ENCODE results near the gene HECTD4. TPM values are rescaled to one million over a fixed set of nuclear protein-coding genes. Genes with fewer than 3 reads are reported as not detected.
"Not testable (repeated sequence)": the region's sequence is repeated elsewhere in the genome, so short reads cannot be mapped to it uniquely, and the experiment has no call there.

Gene HECTD4
- total RNA-seq, 1 experiment from 2014 or later: 32.5 TPM

- no peaks in the 10 kb centered on the region for H3K27me3 ChIP-seq (ENCODE audit: low read length)
- no peaks in the 10 kb centered on the region for H3K36me3 ChIP-seq (ENCODE audit: insufficient read depth, low read length)
- peaks cover 18% of the 10 kb centered on the region for H3K4me1 ChIP-seq (ENCODE audit: low read length)
- H3K4me3 ChIP-seq (ENCODE audit: low read length): no peak overlapping the region
- no peaks in the 10 kb centered on the region for H3K9me2 ChIP-seq (replicated peaks; ENCODE audit: insufficient read depth, low read length)
- DNase-seq: no peak
- peaks cover 59% of the 10 kb centered on the region for H3K79me2 ChIP-seq (ENCODE audit: low read length)
- H3K4me2 ChIP-seq (ENCODE audit: low read depth, low read length, poor library complexity, severe bottlenecking): no peak overlapping the region
- no peak overlapping the region for H2AFZ ChIP-seq (ENCODE audit: low read length)
- H3K27ac ChIP-seq (ENCODE audit: low read length): no peak overlapping the region
- H3K9ac ChIP-seq (ENCODE audit: low read length): no peak overlapping the region
- no peaks in the 10 kb centered on the region for H3K9me3 ChIP-seq (ENCODE audit: low read length)
- H4K20me1 ChIP-seq (ENCODE audit: insufficient read depth, low read depth, low read length): peaks cover 25% of the 10 kb centered on the region
Measured at GRCh38 chr12:112346194-112346593, 36.0 kb downstream of the HECTD4 start.

GRCh38 chr12:112344220-112344619 is 38.0 kb downstream of the HECTD4 start:
- Histone ChIP-seq H3K79me2 (ENCODE audit: low read length) (peaks cover 54% of the 10 kb centered on the region), H3K27me3 (ENCODE audit: low read length) (no peaks in the 10 kb centered on the region), H3K27ac (ENCODE audit: low read length) (no peak overlapping the region)

GRCh38 chr12:112342587-112342986 is 39.6 kb downstream of the HECTD4 start:
- H4K20me1 ChIP-seq (ENCODE audit: insufficient read depth, low read depth, low read length): peaks cover 18% of the 10 kb centered on the region; the same call in 1 of the 2 replicates
- H3K9ac ChIP-seq (ENCODE audit: low read length): no peak overlapping the region
- no peak overlapping the region for H3K4me2 ChIP-seq (ENCODE audit: low read depth, low read length, poor library complexity, severe bottlenecking)
- H3K4me1 ChIP-seq (ENCODE audit: low read length): peaks cover 3% of the 10 kb centered on the region
- H3K36me3 ChIP-seq (ENCODE audit: insufficient read depth, low read length): no peaks in the 10 kb centered on the region
- H3K27ac ChIP-seq (ENCODE audit: low read length): no peak overlapping the region
- no peaks in the 10 kb centered on the region for H3K27me3 ChIP-seq (ENCODE audit: low read length)
- no peak for DNase-seq
- H3K4me3 ChIP-seq (ENCODE audit: low read length): no peak overlapping the region
- H2AFZ ChIP-seq (ENCODE audit: low read length): no peak overlapping the region
- H3K9me3 ChIP-seq (ENCODE audit: low read length): no peaks in the 10 kb centered on the region
- H3K79me2 ChIP-seq (ENCODE audit: low read length): peaks cover 69% of the 10 kb centered on the region
- H3K9me2 ChIP-seq (replicated peaks; ENCODE audit: insufficient read depth, low read length): no peaks in the 10 kb centered on the region

More at GRCh38 chr12:112344220-112344619, 38.0 kb downstream of the HECTD4 start:
- Histone ChIP-seq H3K4me1 (ENCODE audit: low read length) (peaks cover 12% of the 10 kb centered on the region), H4K20me1 (ENCODE audit: insufficient read depth, low read depth, low read length) (peaks cover 20% of the 10 kb centered on the region; the same call in 1 of the 2 replicates), H3K9me2 (replicated peaks; ENCODE audit: insufficient read depth, low read length) (no peaks in the 10 kb centered on the region), H3K36me3 (ENCODE audit: insufficient read depth, low read length) (no peaks in the 10 kb centered on the region), H3K9me3 (ENCODE audit: low read length) (no peaks in the 10 kb centered on the region), H3K4me3 (ENCODE audit: low read length) (no peak overlapping the region), H2AFZ (ENCODE audit: low read length) (no peak overlapping the region), H3K9ac (ENCODE audit: low read length) (no peak overlapping the region), H3K4me2 (ENCODE audit: low read depth, low read length, poor library complexity, severe bottlenecking) (no peak overlapping the region)
- DNase-seq: no peak

- H3K79me2 ChIP-seq (ENCODE audit: low read length): peaks cover 74% of the 10 kb centered on the region
- H4K20me1 ChIP-seq (ENCODE audit: insufficient read depth, low read depth, low read length): peaks cover 8% of the 10 kb centered on the region; the same call in 1 of the 2 replicates
Measured at GRCh38 chr12:112341046-112341825, 41.0 kb downstream of the HECTD4 start.

GRCh38 chr12:112340230-112340629 is 42.0 kb downstream of the HECTD4 start:
- peaks cover 6% of the 10 kb centered on the region; the same call in 1 of the 2 replicates for H4K20me1 ChIP-seq (ENCODE audit: insufficient read depth, low read depth, low read length)
- H3K9ac ChIP-seq (ENCODE audit: low read length): no peak overlapping the region
- no peaks in the 10 kb centered on the region for H3K4me1 ChIP-seq (ENCODE audit: low read length)
- H3K4me2 ChIP-seq (ENCODE audit: low read depth, low read length, poor library complexity, severe bottlenecking): no peak overlapping the region
- no peaks in the 10 kb centered on the region for H3K27me3 ChIP-seq (ENCODE audit: low read length)
- no peaks in the 10 kb centered on the region for H3K9me3 ChIP-seq (ENCODE audit: low read length)
- no peaks in the 10 kb centered on the region for H3K36me3 ChIP-seq (ENCODE audit: insufficient read depth, low read length)
- no peak overlapping the region for H3K4me3 ChIP-seq (ENCODE audit: low read length)
- peaks cover 73% of the 10 kb centered on the region for H3K79me2 ChIP-seq (ENCODE audit: low read length)
- H3K9me2 ChIP-seq (replicated peaks; ENCODE audit: insufficient read depth, low read length): no peaks in the 10 kb centered on the region
- H3K27ac ChIP-seq (ENCODE audit: low read length): no peak overlapping the region
- H2AFZ ChIP-seq (ENCODE audit: low read length): no peak overlapping the region
- no peak for DNase-seq

More at GRCh38 chr12:112341046-112341825, 41.0 kb downstream of the HECTD4 start:
- Histone ChIP-seq H3K27me3 (ENCODE audit: low read length) (no peaks in the 10 kb centered on the region), H3K4me3 (ENCODE audit: low read length) (no peak overlapping the region), H3K9me2 (replicated peaks; ENCODE audit: insufficient read depth, low read length) (no peaks in the 10 kb centered on the region), H3K4me2 (ENCODE audit: low read depth, low read length, poor library complexity, severe bottlenecking) (no peak overlapping the region), H3K27ac (ENCODE audit: low read length) (no peak overlapping the region), H2AFZ (ENCODE audit: low read length) (no peak overlapping the region), H3K9ac (ENCODE audit: low read length) (no peak overlapping the region), H3K9me3 (ENCODE audit: low read length) (no peaks in the 10 kb centered on the region), H3K4me1 (ENCODE audit: low read length) (no peaks in the 10 kb centered on the region), H3K36me3 (ENCODE audit: insufficient read depth, low read length) (no peaks in the 10 kb centered on the region)
- no peak for DNase-seq

GRCh38 chr12:112334999-112335398 is 47.2 kb downstream of the HECTD4 start:
- not testable (repeated sequence) for H4K20me1 ChIP-seq (ENCODE audit: insufficient read depth, low read depth, low read length); H3K4me2 ChIP-seq (ENCODE audit: low read depth, low read length, poor library complexity, severe bottlenecking); DNase-seq; H3K36me3 ChIP-seq (ENCODE audit: insufficient read depth, low read length); H3K27ac ChIP-seq (ENCODE audit: low read length); H3K9me2 ChIP-seq (replicated peaks; ENCODE audit: insufficient read depth, low read length); H3K9me3 ChIP-seq (ENCODE audit: low read length); H3K4me3 ChIP-seq (ENCODE audit: low read length); H2AFZ ChIP-seq (ENCODE audit: low read length); H3K27me3 ChIP-seq (ENCODE audit: low read length); H3K9ac ChIP-seq (ENCODE audit: low read length)
- H3K4me1 ChIP-seq (ENCODE audit: low read length): peaks cover 15% of the 10 kb centered on the region
- peaks cover 69% of the 10 kb centered on the region for H3K79me2 ChIP-seq (ENCODE audit: low read length)

- no peak for DNase-seq
- no peaks in the 10 kb centered on the region for H3K27me3 ChIP-seq (ENCODE audit: low read length)
- H3K79me2 ChIP-seq (ENCODE audit: low read length): peaks cover 70% of the 10 kb centered on the region
Measured at GRCh38 chr12:112333019-112333418, 49.2 kb downstream of the HECTD4 start.

GRCh38 chr12:112331886-112332285 is 50.3 kb downstream of the HECTD4 start:
- Histone ChIP-seq H3K4me2 (ENCODE audit: low read depth, low read length, poor library complexity, severe bottlenecking) (no peak overlapping the region), H2AFZ (ENCODE audit: low read length) (no peak overlapping the region), H3K9me2 (replicated peaks; ENCODE audit: insufficient read depth, low read length) (no peaks in the 10 kb centered on the region), H3K9ac (ENCODE audit: low read length) (no peak overlapping the region), H3K4me1 (ENCODE audit: low read length) (peaks cover 15% of the 10 kb centered on the region), H3K79me2 (ENCODE audit: low read length) (peaks cover 67% of the 10 kb centered on the region), H3K4me3 (ENCODE audit: low read length) (no peak overlapping the region), H3K27me3 (ENCODE audit: low read length) (no peaks in the 10 kb centered on the region), H3K27ac (ENCODE audit: low read length) (no peak overlapping the region), H3K36me3 (ENCODE audit: insufficient read depth, low read length) (no peaks in the 10 kb centered on the region), H3K9me3 (ENCODE audit: low read length) (no peaks in the 10 kb centered on the region), H4K20me1 (ENCODE audit: insufficient read depth, low read depth, low read length) (0 out of 2 replicates have a peak, but pooled peaks cover 4% of the 10 kb centered on the region)
- DNase-seq: no peak

More at GRCh38 chr12:112333019-112333418, 49.2 kb downstream of the HECTD4 start:
- Histone ChIP-seq H3K9me2 (replicated peaks; ENCODE audit: insufficient read depth, low read length) (no peaks in the 10 kb centered on the region), H3K4me2 (ENCODE audit: low read depth, low read length, poor library complexity, severe bottlenecking) (no peak overlapping the region), H3K36me3 (ENCODE audit: insufficient read depth, low read length) (no peaks in the 10 kb centered on the region), H3K9me3 (ENCODE audit: low read length) (no peaks in the 10 kb centered on the region), H3K4me1 (ENCODE audit: low read length) (peaks cover 15% of the 10 kb centered on the region), H4K20me1 (ENCODE audit: insufficient read depth, low read depth, low read length) (no peaks in the 10 kb centered on the region), H2AFZ (ENCODE audit: low read length) (no peak overlapping the region), H3K9ac (ENCODE audit: low read length) (no peak overlapping the region), H3K27ac (ENCODE audit: low read length) (no peak overlapping the region), H3K4me3 (ENCODE audit: low read length) (no peak overlapping the region)
